ENCODE measurements around the gene IGFL1. TPM values are rescaled to one million over a fixed set of nuclear protein-coding genes. Genes with fewer than 3 reads are reported as not detected.
"Not testable (repeated sequence)": the region's sequence is repeated elsewhere in the genome, so short reads cannot be mapped to it uniquely, and the experiment has no call there.

Gene IGFL1
- total RNA-seq, 2 experiments from 2014 or later: not detected

DNA sequence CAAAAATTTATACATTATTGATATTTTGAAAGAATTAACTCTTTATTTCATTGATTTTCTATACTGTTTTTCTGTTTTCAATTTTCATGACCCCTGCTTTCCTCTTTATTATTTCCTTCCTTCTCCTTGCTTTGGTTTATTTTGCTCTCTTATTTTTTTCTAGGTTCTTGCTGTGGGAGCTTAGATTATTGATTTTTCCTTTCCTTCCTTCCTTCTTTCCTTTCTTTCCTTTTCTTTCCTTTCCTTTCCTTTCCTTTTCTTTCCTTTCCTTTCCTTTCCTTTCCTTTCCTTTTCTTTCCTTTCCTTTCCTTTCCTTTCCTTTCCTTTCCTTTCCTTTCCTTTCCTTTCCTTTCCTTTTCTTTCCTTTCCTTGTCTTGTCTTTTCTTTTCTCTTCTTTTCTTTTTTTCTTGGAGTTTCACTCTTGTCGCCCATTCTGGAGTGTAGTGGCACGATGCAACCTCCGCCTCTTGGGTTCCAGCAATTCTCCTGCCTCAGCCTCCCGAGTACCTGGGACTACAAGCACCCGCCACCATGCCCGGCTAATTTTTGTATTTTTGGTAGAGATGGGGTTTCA, 13.6 kb downstream of the IGFL1 start:
- H3K4me3 Mint-ChIP-seq; H3K36me3 Mint-ChIP-seq (ENCODE audit: low read depth); H3K9me3 Mint-ChIP-seq; H3K27ac Mint-ChIP-seq; POLR2A ChIA-PET; H3K4me1 Mint-ChIP-seq; CTCF ChIA-PET; DNase-seq: not testable (repeated sequence)
- peaks cover 58% of the 10 kb centered on the region for H3K27me3 Mint-ChIP-seq

DNA sequence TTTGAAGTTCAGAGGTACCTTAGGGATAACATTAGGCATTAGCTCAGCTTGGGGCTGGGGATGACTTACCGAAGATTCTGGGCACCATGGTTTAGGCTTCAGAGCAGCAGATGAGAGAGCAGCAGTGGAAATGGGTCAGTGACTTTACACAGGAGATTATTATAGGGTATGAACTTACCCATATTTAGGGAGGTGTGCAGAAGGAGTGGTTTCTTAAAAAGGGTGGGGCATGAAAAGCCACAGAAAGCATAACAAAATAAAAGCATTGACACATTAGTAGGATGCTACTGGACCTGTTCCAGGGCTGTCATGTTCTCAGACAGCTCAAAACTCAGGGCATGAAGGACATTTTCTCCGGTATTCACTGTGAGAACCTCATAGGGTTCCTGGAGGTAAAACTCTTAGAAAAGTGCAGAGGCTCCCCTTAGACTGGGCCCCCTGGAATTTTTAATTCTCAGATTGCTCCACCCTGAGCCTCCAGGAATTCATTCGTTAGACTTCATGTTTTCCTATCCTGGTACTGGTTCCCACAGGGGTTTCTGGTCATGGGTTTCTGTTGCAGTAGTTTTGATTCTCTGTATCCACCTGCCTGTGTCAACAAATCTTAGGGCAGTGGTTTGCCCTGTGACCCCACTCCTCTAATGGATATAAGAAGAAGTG, 20.7 kb downstream of the IGFL1 start:
- no peaks in the 10 kb centered on the region for H3K36me3 Mint-ChIP-seq (ENCODE audit: low read depth)
- H3K9me3 Mint-ChIP-seq: no peaks in the 10 kb centered on the region
- POLR2A ChIA-PET: no interaction called here
- H3K4me3 Mint-ChIP-seq: no peak overlapping the region
- peaks cover 62% of the 10 kb centered on the region for H3K27me3 Mint-ChIP-seq
- no peaks in the 10 kb centered on the region for H3K4me1 Mint-ChIP-seq
- no peak for DNase-seq
- no peak overlapping the region for H3K27ac Mint-ChIP-seq
- CTCF ChIA-PET: no interaction called here

DNA sequence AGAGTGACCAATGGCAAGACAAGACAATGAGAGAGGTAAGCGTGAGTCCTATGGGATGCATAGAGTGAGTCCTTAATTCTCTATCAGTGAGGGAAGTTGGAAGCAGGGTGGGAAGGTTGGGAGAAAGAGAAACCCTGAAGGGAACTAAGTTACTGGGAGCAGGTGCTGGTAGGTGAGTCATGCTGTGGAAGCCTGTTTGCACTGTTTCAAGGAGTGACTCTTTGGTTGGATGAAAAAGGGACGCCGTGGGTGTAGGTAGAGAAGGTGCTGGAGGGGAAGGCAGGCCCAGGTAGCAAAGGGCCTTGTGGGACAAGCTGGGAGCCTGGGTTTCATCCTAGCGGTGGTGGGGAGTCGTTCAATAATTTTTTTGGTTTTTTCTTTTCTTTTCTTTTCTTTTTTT, 21.9 kb downstream of the IGFL1 start:
- Mint-ChIP-seq H3K4me1 (no peaks in the 10 kb centered on the region), H3K9me3 (no peaks in the 10 kb centered on the region), H3K36me3 (ENCODE audit: low read depth) (no peaks in the 10 kb centered on the region), H3K27ac (no peak overlapping the region), H3K4me3 (no peak overlapping the region), H3K27me3 (peaks cover 59% of the 10 kb centered on the region)
- ChIA-PET POLR2A (interaction anchor here (0.6 kb wide), 1 partner anchor 1957 kb away, joined by 3 read pairs; no protein-coding TSS in a partner anchor), CTCF (interaction anchor here (0.6 kb wide), 1 partner anchor 318 kb away, joined by 3 read pairs; no protein-coding TSS in a partner anchor)
- no peak for DNase-seq

- no peaks in the 10 kb centered on the region for H3K36me3 Mint-ChIP-seq (ENCODE audit: low read depth)
These were observed 25.2 kb downstream of the IGFL1 start for GRCh38 chr19:46254776-46255175.

DNA sequence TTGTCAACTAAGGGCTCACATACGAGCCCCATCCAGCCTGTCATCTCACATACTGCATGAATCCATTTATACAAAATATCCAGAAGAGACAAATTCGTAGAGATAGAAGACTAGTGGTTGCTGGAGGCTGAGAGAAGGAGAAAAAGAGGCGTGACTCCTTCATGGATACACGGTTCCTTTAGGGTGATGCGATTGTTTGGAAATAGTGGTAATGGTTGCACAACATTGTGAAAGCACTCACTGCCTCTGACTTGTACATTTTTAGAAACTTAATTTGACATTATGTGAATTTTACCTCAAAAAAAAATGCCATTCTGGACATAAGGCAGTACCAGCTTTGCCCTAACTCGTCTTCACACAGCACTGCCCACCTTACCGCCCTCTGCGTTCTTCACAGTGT, 27.3 kb downstream of the IGFL1 start:
- Mint-ChIP-seq H3K27me3 (peaks cover 50% of the 10 kb centered on the region), H3K4me3 (no peak overlapping the region), H3K4me1 (no peaks in the 10 kb centered on the region), H3K9me3 (no peaks in the 10 kb centered on the region), H3K27ac (no peak overlapping the region), H3K36me3 (ENCODE audit: low read depth) (no peaks in the 10 kb centered on the region)
- DNase-seq: no peak
- ChIA-PET CTCF (interaction anchor here (0.7 kb wide), 1 partner anchor 179 kb away, joined by 3 read pairs; no protein-coding TSS in a partner anchor), POLR2A (no interaction called here)

More at GRCh38 chr19:46254776-46255175, 25.2 kb downstream of the IGFL1 start:
- no peak overlapping the region for H3K4me3 Mint-ChIP-seq
- no peak overlapping the region for H3K27ac Mint-ChIP-seq
- H3K4me1 Mint-ChIP-seq: no peaks in the 10 kb centered on the region
- no peak for DNase-seq
- ChIA-PET POLR2A (no interaction called here), CTCF (interaction anchor here (0.6 to 1.4 kb wide), 3 partner anchors 14 to 429 kb away, joined by 3 to 5 read pairs (median 4); no protein-coding TSS in a partner anchor)
- H3K9me3 Mint-ChIP-seq: no peaks in the 10 kb centered on the region
- H3K27me3 Mint-ChIP-seq: peaks cover 52% of the 10 kb centered on the region

DNA sequence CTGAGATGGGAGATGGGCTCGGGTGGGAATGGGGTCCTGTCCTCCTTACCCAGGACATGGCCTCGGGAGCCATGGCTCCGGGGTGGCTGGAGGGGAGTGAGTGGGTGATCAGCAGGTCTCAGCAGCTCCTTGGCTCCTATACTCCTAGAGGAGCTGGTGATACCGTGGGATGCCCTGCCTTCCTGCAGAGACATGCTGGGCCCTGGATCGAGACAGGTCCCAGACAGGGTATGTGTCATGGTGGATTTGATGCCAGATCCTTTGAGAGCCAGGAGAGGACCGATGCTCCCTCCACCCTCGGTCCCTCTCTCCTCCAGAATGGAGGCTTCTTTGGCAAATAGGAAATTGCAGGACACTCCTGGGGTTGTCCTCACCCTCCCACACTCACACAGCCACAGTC, 32.0 kb downstream of the IGFL1 start:
- H3K36me3 Mint-ChIP-seq (ENCODE audit: low read depth); POLR2A ChIA-PET; H3K27ac Mint-ChIP-seq; CTCF ChIA-PET; DNase-seq; H3K9me3 Mint-ChIP-seq; H3K4me3 Mint-ChIP-seq: not testable (repeated sequence)
- Mint-ChIP-seq H3K4me1 (peaks cover 14% of the 10 kb centered on the region), H3K27me3 (peaks cover 44% of the 10 kb centered on the region)

DNA sequence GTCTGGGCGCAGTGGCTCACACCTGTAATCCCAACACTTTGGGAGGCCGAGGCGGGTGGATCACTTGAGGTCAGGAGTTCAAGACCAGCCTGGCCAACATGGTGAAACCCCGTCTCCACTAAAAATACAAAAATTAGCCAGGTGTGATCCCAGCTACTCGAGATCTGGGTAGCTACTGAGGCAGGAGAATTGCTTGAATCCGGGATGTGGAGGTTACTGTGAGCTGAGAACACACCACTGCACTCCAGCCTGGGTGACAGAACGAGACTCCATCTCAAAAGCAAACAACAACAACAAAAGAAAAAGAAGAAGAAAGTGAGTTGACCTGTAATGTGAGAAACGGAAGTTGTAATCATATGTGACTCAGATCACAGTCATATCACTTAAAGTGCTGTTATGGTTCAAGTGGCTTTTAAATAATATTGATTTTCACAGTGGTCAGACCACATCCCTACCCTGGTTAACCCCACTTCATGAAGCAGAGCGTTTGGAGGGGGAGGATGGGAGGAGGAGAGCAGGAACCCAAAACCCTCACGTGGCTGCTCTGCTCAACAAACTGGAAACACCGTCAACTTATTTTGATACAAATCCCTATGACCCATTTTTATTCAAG, 33.2 kb downstream of the IGFL1 start:
- peaks cover 43% of the 10 kb centered on the region for H3K27me3 Mint-ChIP-seq
- H3K36me3 Mint-ChIP-seq (ENCODE audit: low read depth); H3K9me3 Mint-ChIP-seq; POLR2A ChIA-PET: not testable (repeated sequence)
- H3K27ac Mint-ChIP-seq: peak overlapping the region; percentile 79
- CTCF ChIA-PET: interaction anchor here (1.8 kb wide), 1 partner anchor 180 kb away, joined by 5 read pairs; no protein-coding TSS in a partner anchor
- peak overlapping the region; percentile 48 for H3K4me3 Mint-ChIP-seq
- H3K4me1 Mint-ChIP-seq: peaks cover 14% of the 10 kb centered on the region
- DNase-seq: peak; percentile 71

- peaks cover 47% of the 10 kb centered on the region for H3K27me3 Mint-ChIP-seq
- POLR2A ChIA-PET; H3K27ac Mint-ChIP-seq; DNase-seq; H3K9me3 Mint-ChIP-seq; H3K36me3 Mint-ChIP-seq (ENCODE audit: low read depth); H3K4me3 Mint-ChIP-seq: not testable (repeated sequence)
- CTCF ChIA-PET: interaction anchor here (0.6 to 2.3 kb wide), 13 partner anchors 25 to 932 kb away, joined by 3 to 18 read pairs (median 4); partner anchors contain the start of genes FOXA3, PPP5C and SIX5
- peaks cover 19% of the 10 kb centered on the region for H3K4me1 Mint-ChIP-seq
These were observed 35.3 kb downstream of the IGFL1 start for GRCh38 chr19:46264801-46265200.

- H3K4me3 Mint-ChIP-seq: no peak overlapping the region
- H3K36me3 Mint-ChIP-seq (ENCODE audit: low read depth): no peaks in the 10 kb centered on the region
- H3K27me3 Mint-ChIP-seq: peaks cover 49% of the 10 kb centered on the region
- ChIA-PET CTCF (interaction anchor here (0.6 to 2.3 kb wide), 14 partner anchors 25 to 932 kb away, joined by 3 to 18 read pairs (median 4); partner anchors contain the start of genes FOXA3, PPP5C and SIX5), POLR2A (no interaction called here)
- no peaks in the 10 kb centered on the region for H3K9me3 Mint-ChIP-seq
- peak; percentile 81 for DNase-seq
- no peak overlapping the region for H3K27ac Mint-ChIP-seq
- H3K4me1 Mint-ChIP-seq: peaks cover 19% of the 10 kb centered on the region
These were observed 35.8 kb downstream of the IGFL1 start for GRCh38 chr19:46265217-46265828.

DNA sequence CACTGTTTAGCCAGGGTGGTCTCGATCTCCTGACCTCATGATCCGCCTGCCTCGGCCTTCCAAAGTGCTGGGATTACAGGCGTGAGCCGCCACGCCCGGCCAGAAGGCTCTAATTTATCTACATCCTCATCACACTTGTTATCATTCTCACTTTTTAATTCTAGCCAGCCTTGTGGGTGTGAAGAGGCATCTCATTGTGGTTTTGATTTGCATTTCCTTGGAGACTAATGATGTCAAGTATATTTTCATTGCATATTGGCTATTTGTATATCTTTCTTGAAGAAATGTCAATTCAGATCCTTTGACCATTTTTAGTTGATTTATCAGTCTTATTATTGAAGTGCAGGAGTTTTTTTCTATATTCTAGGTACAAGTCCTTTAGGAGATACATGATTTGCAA, 39.6 kb downstream of the IGFL1 start:
- H3K27me3 Mint-ChIP-seq: peaks cover 58% of the 10 kb centered on the region
- no peaks in the 10 kb centered on the region for H3K36me3 Mint-ChIP-seq (ENCODE audit: low read depth)
- CTCF ChIA-PET: interaction anchor here (0.6 kb wide), 1 partner anchor 190 kb away, joined by 3 read pairs; no protein-coding TSS in a partner anchor
- POLR2A ChIA-PET: no interaction called here
- H3K4me1 Mint-ChIP-seq: peaks cover 4% of the 10 kb centered on the region
- H3K4me3 Mint-ChIP-seq: no peak overlapping the region
- no peak for DNase-seq
- H3K27ac Mint-ChIP-seq: no peak overlapping the region
- H3K9me3 Mint-ChIP-seq: no peaks in the 10 kb centered on the region

- Mint-ChIP-seq H3K27ac (no peak overlapping the region), H3K27me3 (peaks cover 56% of the 10 kb centered on the region), H3K36me3 (ENCODE audit: low read depth) (no peaks in the 10 kb centered on the region), H3K9me3 (no peaks in the 10 kb centered on the region), H3K4me3 (no peak overlapping the region), H3K4me1 (peaks cover 4% of the 10 kb centered on the region)
- ChIA-PET POLR2A (no interaction called here), CTCF (interaction anchor here (1.1 kb wide), 1 partner anchor 79 kb away, joined by 3 read pairs; no protein-coding TSS in a partner anchor)
- DNase-seq: no peak
These were observed 41.1 kb downstream of the IGFL1 start for GRCh38 chr19:46270521-46271256.

GRCh38 chr19:46271481-46272197, 42.1 kb downstream of the IGFL1 start:
- H3K4me3 Mint-ChIP-seq: no peak overlapping the region
- no peak overlapping the region for H3K27ac Mint-ChIP-seq
- H3K4me1 Mint-ChIP-seq: peaks cover 4% of the 10 kb centered on the region
- H3K36me3 Mint-ChIP-seq (ENCODE audit: low read depth): no peaks in the 10 kb centered on the region
- ChIA-PET CTCF (interaction anchor here (0.6 kb wide), 1 partner anchor 391 kb away, joined by 3 read pairs; no protein-coding TSS in a partner anchor), POLR2A (no interaction called here)
- H3K27me3 Mint-ChIP-seq: peaks cover 49% of the 10 kb centered on the region
- H3K9me3 Mint-ChIP-seq: no peaks in the 10 kb centered on the region
- no peak for DNase-seq
